Fibroblast of villous mesenchyme (primary cell): ENCODE measurements around the gene GJD3. TPM values are rescaled to one million over a fixed set of nuclear protein-coding genes. Genes with fewer than 3 reads are reported as not detected.
"Not testable (repeated sequence)": the region's sequence is repeated elsewhere in the genome, so short reads cannot be mapped to it uniquely, and the experiment has no call there.

Experiments
- DNase-seq: peaks from one replicate; pipeline ENCODE4 v3.0.0-alpha.2; 2010; ENCODE audit warnings: low read depth
- H3K4me3 ChIP-seq: 2 replicates; pipeline ENCODE4 v1.5.1; 2011; ENCODE audit warnings: low read depth, mild to moderate bottlenecking, low read length
- total RNA-seq: library from RNA; depleted of rRNA; stranded (reverse); fragments of >200 nt; gene quantifications from 2 replicates; pipeline ENCODE4 v1.2.3, GENCODE V29; 2012
- TF ChIP-seq, protein P1 (sequence below): IDR thresholded peaks from 2 replicates; pipeline ENCODE4 v1.5.1; 2012; ENCODE audit warnings: low read depth, mild to moderate bottlenecking, low read length; ENCODE audit not compliant: insufficient read depth

Gene GJD3
- total RNA-seq, 1 donor, result 2.2 TPM

DNA sequence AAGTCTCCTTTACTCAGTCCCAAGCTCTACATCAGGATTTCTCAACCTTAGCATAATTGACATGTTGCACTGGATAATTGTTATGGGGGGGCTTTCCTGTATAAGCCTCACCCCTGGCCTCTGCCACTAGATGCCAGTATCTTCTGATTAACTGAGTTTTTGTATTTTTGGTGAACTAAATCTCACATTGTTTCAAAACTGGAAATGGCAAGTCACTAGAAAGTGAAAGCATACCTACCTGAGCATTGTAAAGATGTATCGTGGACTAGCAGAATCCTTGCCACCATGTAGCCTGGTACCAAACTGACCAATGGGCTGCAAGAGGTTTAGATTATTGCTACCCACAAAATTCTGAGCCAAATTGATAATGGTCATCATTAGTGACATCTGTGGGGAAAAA is 38.1 kb upstream of the GJD3 start:
- no peak overlapping the region for H3K4me3 ChIP-seq
- no peak for DNase-seq
- TF ChIP-seq, protein P1, sequence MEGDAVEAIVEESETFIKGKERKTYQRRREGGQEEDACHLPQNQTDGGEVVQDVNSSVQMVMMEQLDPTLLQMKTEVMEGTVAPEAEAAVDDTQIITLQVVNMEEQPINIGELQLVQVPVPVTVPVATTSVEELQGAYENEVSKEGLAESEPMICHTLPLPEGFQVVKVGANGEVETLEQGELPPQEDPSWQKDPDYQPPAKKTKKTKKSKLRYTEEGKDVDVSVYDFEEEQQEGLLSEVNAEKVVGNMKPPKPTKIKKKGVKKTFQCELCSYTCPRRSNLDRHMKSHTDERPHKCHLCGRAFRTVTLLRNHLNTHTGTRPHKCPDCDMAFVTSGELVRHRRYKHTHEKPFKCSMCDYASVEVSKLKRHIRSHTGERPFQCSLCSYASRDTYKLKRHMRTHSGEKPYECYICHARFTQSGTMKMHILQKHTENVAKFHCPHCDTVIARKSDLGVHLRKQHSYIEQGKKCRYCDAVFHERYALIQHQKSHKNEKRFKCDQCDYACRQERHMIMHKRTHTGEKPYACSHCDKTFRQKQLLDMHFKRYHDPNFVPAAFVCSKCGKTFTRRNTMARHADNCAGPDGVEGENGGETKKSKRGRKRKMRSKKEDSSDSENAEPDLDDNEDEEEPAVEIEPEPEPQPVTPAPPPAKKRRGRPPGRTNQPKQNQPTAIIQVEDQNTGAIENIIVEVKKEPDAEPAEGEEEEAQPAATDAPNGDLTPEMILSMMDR, result no peak

DNA sequence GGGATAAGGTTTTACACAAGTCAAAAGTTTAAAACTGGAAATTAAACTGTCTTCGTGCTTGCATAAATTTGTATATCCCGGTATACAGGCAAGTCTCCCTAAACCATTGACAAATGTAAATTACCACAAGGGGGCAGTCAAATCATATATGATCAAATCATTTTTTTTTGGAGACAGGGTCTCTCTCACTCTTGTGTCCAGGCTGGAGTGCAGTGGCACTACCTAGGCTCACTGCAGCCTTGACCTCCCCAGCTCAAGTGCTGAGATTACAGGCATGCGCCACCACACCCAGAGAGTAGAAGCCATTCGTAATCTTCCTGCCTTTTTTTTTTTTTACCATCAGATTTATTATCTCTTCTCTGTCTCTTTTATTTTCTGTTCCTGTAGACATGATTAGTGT is 34.6 kb upstream of the GJD3 start:
- H3K4me3 ChIP-seq, result no peak overlapping the region
- TF ChIP-seq, protein P1, result peak; percentile 60
- DNase-seq, result peak; percentile 73

DNA sequence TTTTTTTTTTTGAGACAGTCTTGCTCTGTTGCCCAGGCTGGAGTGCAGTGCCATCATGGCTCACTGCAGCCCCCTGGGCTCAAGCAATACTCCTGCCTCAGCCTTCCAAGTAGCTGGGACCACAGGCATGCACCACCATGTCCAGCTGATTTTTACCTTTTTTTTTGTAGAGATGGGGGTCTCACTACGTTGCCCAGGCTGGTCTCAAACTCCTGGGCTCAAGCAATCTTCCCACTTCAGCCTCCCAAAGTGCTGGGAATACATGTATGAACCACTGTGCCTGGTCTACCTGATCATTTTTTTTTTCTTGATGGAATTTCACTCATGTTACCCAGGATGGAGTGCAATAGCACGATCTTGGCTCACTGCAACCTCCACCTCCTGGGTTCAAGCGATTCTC is 22.0 kb upstream of the GJD3 start:
- not testable (repeated sequence) for H3K4me3 ChIP-seq, DNase-seq

DNA sequence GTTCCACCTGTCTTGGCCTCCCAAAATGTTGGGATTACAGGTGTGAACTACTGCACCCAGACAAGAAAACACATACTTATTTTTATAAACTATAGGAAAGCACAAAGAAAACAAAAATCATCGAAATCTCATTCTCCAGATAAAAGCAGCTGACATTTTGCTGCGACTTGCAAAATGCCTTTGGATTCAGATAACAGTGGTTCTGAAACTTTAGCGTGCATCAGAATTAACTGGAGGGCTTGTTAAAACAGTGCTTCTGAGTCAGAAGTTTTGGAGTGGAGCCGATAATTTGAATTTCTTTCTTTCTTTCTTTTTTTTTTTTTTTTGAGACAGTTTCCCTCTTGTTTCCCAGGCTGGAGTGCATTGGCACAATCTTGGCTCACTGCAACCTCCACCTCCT is 17.7 kb upstream of the GJD3 start:
- H3K4me3 ChIP-seq, result no peak overlapping the region
- TF ChIP-seq, protein P1, result no peak
- no peak for DNase-seq

DNA sequence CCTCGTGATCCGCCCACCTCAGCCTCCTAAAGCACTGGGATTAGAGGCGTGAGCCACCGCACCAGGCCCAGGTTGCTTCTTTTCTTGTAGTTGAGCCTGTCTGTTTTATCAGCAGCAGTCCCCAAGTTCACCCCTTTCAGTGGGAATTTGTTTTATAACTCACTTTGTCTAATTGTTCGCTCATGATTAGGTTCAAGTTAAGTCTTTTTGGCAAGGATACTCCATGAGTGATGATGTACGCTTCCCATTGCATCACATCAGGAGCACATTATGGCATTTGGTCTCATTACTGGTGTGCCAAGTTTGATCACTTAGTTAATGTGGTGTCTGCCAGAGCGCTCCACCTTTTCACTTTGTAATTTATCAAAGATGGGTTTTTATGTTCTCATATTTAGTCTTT is 14.4 kb upstream of the GJD3 start:
- no peak for DNase-seq

DNA sequence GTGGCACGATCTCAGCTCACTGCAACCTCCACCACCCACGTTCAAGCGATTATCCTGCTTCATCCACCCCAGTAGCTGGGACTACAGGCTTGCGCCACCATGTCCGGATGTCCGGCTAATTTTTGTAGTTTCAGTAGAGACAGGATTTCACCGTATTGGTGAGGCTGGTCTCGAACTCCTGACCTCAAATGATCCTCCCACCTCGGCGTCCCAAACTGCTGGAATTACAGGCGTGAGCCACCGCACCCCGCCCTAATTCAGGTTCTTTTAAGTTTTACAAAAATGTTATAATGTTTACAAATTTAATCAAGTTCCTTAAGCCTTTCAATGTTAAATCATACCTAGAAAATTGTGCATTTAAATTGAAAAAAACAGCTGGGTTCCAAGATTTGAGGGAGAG is 13.3 kb upstream of the GJD3 start:
- TF ChIP-seq, protein P1, result no peak
- DNase-seq, result no peak
- H3K4me3 ChIP-seq, result no peak overlapping the region

More for the DNA sequence above, 14.4 kb upstream of the GJD3 start:
- TF ChIP-seq, protein P1, result no peak
- H3K4me3 ChIP-seq, result no peak overlapping the region

DNA sequence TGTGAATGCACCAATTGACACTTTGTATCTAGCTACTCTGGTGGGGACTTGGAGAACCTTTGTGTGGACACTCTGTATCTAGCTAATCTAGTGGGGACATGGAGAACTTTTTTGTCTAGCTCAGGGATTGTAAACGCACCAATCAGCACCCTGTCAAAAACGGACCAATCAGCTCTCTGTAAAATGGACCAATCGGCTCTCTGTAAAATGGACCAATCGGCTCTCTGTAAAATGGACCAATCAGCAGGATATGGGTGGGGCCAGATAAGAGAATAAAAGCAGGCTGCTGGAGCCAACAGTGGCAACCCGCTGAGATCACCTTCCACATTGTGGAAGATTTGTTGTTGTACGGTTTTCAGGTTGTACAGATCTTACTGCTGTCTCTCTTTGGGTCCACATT is 12.0 kb upstream of the GJD3 start:
- not testable (repeated sequence) for DNase-seq, H3K4me3 ChIP-seq

DNA sequence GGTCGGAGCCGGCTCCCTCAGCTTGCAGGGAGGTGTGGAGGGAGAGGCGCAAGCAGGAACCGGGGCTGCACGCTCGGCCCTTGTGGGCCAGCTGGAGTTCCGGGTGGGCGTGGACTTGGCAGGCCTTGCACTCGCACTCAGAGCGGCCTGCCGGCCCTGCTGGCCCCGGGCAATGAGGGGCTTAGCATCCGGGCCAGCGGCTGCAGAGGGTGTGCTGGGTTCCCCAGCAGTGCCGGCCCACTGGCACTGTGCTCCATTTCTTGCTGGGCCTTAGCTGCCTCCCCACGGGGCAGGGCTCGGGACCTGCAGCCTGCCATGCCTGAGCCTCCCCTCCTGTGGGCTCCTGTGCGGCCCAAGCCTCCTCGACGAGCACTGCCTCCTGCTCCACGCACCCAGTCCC is 11.2 kb upstream of the GJD3 start:
- DNase-seq, result not testable (repeated sequence)

More for the DNA sequence above, 11.2 kb upstream of the GJD3 start:
- H3K4me3 ChIP-seq, result not testable (repeated sequence)
